Stimulated activated CD4-positive, alpha-beta T cell treated with anti-CD3 and anti-CD28 coated beads, Interleukin-2, amount 100 ng/mL, for 24 hours (primary cell): Measurements from ENCODE around the gene LRRC53.

Source experiments
- DNase-seq, 2 donors: peaks; one replicate each; pipeline ENCODE4 v3.0.0-alpha.2; 2020

LRRC53 gene

DNA sequence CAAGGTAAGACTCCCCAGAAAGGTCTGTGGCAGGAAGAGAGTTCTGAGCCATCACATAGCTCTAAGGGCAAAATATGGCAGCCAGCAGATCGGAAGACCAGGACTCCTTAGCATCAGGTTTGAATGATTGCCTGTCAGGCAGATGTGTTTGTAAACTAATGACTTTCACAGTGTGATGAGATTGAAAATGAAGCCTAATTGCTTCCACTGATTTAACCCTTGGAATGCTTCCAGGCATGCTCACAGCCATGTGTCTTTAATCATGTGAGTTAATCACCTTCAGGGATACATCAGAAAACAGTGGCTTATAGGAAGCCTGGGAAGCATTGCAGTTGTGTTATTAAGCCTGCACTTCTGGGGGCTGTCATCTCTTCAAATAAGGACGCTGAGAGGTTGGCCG, 82.8 kb downstream of the LRRC53 start:
- no peak for DNase-seq

DNA sequence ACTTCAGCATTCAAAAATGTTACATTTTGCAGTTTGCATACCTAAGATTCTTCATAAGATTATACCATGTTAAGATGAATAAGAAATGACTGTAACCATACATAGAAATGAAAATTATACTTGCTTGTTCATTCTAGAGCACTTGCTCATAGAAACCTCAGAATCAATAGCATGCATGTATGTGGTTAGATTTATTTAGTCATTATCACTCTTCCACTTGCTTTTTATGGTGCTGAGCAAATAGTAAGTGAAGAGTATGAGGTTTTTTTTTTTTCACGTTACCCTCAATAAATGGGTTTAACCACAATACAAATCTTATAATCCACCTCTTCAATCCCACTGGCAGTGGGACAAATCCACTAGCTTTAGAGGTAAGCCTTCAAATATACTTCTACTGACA, 84.7 kb downstream of the LRRC53 start:
- DNase-seq = no peak

DNA sequence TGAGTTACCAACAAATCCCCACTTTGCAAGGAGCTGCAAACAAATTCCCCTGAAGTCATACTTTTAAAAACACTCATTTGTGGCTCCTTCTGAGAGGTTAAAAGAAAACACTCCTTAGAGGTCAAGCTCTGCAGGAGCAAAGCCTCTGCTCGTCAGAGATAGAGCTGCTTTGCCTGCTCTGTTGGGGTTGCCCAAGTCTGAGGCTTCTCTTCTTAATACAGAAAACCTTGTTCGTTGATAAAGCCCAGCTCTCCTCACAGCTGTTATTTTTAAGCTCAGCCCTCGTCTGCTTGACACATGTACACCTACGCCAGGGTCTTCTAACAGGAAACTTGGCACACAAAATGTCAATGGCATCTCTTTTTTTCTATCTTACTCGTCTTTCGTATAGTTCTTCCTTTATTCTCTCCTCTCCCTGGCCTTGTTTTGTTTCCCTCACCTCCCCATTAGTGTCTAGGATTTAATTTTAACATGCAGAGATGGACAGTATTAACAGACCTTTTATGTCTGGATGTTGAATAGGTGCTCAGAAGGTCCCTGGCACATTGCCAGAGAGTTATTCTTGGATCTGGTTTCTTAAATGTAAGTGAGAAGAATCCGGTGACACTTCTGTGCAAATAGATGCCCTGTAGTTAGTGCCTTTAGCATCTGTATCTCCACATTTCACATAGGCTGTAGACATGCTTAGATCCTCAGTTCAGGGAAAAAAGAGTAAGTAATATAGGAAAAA, 86.0 kb downstream of the LRRC53 start:
- no peak for DNase-seq

- DNase-seq = no peak
These were observed 86.7 kb downstream of the LRRC53 start for GRCh38 chr1:74425676-74426075.

GRCh38 chr1:74423471-74423870, 88.9 kb downstream of the LRRC53 start:
- DNase-seq = no peak

GRCh38 chr1:74422421-74423292, 89.8 kb downstream of the LRRC53 start:
- no peak for DNase-seq

DNA sequence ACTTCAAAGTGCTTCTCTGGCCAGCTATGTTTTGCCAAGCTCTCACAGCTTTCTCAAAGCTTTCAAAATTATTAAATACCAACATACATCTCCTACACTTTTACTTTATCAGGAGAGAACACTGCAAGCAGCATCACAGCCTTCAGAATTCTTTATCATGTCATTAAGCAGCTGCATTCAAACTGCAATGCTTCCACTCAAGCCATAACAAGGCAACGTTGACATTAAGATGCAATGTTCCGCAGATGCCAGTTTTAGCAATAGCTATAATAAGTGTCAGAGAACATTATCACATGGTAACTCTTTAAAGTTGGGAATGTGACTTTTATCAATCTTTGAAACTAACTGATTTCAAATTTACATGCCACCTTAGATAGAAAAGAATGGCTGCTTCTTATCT, 91.9 kb downstream of the LRRC53 start:
- DNase-seq = no peak
